AG08396 (cell line): ENCODE measurements around the gene ZC3H7A.
A peak's percentile ranks its signal among the peaks of the same experiment; 100 is the strongest.
"Not testable (repeated sequence)": the region's sequence is repeated elsewhere in the genome, so short reads cannot be mapped to it uniquely, and the experiment has no call there.

Experiments used
- DNase-seq: peaks from one replicate; pipeline ENCODE4 v3.0.0; 2012; ENCODE audit warnings: low spot score, mixed read lengths

Gene ZC3H7A

DNA sequence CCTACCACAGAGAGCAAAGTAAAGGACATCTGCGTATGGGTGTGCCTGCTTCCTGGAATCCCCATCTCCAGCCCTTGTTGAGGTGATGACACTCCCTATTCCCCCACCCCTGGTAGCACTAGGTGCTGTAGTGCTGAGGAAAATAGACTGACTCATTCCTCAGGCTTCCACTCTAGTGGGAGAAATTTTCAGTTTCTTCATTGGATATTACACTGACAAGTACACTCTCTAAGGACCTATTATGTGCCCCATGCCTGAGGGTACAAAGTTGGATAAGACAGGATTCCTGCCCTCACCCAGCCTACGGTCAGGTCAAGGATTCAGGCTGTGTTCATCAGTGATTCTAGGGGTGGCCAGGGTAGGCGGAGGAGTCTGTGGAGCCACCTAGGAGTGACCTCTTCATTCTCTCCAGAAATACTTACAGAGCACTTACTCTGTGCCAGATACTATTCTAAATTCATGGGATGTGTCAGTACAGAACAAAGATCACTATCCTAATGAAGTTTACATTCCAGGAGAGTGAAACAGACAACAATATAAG, 4.5 kb upstream of the ZC3H7A start:
- no peak for DNase-seq

DNA sequence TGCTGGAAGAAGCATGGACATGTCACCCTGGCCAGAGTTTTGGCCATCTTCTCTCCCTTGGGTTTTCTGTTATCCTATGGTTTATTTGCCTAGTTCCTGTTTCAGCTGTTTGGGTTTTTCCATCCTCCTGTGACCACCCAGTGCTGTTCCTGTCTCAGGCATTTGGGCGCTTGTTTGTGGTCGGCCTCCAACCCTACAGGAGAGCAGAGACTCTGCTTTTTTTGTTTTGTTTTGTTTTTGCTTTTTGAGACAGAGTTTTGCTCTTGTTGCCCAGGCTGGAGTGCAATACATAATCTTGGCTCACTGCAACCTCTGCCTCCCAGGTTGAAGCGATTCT, 3.3 kb upstream of the ZC3H7A start:
- DNase-seq = no peak

- DNase-seq = no peak
Measured at GRCh38 chr16:11799509-11800381, 2.7 kb upstream of the ZC3H7A start.

DNA sequence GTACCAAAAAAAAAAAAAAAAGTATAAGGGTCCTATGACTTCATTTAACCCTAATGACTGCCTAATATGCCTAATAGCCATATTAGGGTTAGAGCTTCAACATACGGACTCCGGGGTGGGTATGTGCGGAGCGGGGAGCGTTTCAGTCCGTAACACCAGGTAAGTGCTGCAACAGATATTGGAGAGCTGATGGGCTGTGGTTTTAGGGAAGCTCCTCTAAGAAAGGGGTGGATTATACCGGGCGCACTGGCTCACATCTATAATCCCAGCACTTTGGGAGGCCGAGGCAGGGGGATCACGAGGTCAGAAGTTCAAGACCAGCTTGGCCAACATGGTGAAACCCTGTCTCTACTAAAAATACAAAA, 1.9 kb upstream of the ZC3H7A start:
- no peak for DNase-seq

DNA sequence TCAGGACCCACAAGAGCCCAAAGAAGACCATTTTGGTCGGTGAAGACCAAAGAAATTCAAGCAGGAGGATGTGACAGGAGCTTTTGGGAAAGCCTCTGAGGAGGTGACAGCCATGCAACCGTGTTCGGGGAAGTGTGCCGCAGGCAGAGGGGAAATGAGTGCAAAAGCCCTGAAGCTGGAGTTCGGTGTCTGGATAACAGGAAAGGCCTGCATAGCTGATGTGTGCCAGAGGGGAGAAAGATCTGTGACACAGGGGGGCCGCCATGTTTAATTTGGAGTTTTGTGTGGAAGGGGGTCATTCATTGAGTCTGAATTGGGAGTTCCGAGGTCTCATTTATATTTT, 870 bp upstream of the ZC3H7A start:
- DNase-seq = no peak

DNA sequence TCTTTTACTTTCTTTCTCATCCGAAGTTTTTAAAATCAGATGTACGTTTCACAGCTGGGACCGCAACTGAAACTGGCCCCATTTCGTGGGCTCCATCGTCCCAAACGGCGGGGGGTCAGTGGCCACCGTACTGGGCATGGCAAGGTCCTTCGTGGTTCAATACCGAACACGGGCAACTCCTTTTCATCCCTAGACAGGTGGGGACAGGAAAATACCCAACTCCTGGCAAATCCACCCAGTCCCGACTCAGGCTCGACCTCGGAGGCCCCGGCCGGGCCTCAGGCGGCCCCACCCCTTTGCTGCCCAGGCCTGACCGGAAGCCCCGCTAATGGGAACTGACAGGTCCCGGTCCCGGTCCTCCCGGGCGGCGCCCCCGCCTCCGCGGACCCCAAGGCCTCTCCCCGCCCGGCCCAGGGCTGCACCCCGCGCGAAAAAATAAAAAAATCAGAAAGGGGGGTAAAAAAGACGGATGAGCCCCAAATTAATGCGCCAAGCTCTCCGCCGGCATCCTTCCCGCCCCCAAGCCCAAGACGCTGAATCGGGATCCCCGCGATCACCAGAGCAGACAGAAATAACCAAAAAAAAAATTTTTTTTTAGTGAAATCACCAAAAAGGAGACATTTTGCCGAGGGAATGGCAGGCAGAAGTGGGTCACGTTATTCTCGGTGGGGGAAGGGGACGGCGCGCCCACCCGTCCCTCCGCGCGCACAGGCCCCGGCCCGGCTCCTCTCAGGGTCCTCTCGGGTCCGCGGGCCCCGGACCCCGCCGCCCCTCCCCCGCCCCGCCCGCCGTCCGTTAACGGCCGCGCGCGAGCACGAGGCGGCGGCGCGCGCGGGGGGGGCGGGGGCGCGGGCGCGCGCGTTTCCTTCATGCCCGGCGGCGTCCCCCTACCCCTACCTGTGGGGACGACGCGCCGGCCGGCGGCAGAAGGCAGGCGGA, 562 bp downstream of the ZC3H7A start:
- peak; percentile 68 for DNase-seq

DNA sequence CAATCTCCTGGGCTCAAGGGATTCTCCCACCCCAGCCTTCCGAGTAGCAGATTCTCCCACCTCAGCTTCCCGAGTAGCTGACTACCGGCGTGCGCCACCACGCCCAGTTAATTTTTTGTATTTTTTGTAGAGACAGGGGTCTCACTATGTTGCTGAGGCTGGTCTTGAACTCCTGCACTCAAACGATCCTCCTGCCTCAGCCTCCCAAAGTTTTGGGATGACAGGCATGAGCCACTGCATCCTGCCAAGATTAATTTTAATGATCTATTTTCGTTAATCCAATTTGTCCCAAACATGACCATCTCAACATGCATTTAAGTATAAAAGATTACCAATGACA, 1.2 kb downstream of the ZC3H7A start:
- no peak for DNase-seq

GRCh38 chr16:11794996-11795886, 1.8 kb downstream of the ZC3H7A start:
- no peak for DNase-seq

DNA sequence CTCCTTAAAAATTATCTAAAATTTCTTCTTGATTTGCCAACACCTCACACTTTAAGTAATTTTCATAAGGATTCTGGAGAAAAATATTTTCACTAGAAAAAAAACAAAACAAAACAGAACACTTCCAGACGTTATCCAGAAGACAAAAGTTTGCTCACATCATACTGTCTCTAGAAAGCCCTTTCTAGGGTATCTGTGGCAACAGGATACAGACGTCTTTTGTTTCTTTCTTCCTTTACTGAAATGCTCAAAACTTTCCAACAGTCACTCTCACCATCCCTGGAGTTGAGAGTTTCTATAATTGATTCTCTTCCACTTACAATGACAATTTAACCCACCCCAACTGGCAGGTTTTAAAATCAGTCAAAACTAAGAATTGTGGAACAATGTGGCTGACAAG, 2.6 kb downstream of the ZC3H7A start:
- DNase-seq = no peak

DNA sequence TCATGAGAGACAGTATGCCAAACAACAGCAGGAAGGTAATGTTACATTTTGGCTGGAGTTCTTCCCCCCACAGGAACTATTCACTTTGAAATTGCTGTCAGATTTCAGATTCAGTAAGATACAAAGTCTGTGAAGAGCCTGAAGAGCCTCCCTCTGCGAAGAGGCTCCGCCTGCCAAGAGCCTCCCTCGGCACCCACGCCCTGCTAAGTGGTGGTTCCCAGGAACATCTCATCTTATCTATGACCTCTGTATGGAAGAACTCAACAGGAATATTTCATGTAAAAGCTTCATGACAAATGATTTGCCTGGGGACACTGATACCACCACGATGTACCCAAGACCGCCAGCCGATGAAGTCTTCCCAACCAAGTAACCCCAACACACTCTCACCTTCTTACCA, 3.2 kb downstream of the ZC3H7A start:
- no peak for DNase-seq

DNA sequence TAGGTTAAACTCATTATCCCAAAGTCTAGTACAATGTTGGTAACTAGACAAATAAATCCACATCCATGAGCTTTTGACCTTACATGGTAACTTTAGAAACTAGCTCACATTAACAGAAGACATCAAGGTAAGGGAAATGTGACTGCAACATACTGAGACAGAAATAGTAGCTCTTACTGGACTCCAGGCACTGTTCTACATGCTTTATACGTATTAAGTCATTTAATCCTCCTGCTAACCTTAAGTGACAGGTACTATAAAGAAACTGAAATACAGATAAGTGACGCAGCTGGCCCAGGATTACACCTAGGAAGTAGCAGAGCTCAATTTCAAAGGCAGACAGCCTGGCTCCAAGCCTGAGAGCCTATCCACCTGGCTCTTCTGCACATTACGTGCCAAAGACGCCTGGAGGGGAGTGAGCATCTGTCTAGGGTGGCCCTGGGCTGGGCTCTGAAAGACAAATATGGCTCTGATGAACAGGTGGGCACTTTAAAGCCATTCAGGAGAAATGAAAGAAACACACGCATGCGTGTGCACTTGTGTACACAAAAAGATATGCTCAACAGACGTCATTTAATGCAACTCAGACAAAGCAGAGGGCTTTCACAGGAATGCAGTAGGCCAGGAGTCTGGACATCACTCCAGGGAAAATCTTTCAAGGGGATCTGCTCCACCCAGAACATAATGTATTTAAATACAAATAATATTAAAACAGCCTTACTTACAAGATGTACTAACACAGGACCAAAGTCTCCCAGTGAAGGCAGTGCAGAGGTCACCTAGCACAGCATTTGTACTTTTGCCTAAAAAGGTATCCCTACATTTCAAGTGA, 4.4 kb downstream of the ZC3H7A start:
- DNase-seq = no peak

DNA sequence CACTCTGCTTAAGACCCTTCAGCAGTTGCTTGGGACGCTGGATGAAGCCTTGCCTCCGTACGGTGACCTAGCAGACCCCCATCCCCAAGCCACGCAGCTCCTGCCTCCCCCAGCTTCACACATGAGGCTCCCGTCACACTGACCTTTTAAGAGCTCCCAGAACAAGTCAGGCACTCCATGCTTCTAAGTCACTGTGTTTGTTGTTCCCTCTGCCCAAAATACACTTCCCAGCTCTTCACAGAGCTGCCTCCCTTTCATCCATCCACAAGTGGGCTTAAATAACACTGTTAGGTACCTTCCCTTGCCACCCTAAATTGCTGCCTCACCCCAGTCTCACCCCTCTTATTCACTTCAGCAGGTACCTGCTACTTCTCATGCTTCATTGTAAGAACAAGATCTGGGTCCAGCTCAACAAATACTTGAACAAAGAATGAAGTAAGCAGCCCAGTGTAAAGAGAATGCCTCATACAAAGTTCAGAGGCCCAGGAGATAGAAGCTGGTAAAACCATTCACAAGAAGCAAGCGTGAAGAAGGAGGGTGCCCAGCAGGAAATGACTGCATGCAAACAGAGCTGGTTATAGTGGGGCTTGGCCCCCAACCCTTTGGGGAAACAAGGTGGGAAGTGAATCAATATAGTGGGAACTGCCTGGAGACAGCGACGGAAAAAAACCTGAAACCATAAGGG, 5.8 kb downstream of the ZC3H7A start:
- DNase-seq = no peak

- no peak for DNase-seq
Measured at GRCh38 chr16:11788914-11789313, 8.1 kb downstream of the ZC3H7A start.

DNA sequence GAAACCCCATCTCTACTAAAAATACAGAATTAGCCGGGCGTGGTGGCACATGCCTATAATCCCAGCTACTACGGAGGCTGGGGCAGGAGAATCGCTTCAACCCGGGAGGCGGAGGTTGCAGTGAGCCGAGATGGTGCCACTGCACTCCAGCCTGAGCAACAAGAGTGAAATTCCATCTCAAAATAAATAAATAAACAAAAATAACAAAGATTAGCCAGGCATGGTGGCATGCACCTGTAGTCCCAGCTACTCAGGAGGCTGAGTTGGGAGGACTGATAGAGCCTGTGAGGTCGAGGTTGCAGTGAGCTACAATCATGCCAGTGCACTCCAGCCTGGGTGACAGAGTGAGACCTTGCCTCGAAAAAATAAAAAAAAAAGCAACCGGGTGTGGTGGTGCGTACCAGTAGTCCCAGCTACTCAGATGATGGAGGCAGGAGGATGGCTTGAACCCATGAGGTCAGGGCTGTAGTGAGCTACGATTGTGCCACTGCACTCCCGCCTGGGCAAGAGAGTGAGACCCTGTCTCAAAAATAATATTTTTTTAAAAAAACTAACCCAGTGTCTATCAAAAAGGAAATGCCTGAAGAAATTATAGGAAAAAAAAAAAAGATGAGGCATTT, 12.0 kb downstream of the ZC3H7A start:
- not testable (repeated sequence) for DNase-seq

DNA sequence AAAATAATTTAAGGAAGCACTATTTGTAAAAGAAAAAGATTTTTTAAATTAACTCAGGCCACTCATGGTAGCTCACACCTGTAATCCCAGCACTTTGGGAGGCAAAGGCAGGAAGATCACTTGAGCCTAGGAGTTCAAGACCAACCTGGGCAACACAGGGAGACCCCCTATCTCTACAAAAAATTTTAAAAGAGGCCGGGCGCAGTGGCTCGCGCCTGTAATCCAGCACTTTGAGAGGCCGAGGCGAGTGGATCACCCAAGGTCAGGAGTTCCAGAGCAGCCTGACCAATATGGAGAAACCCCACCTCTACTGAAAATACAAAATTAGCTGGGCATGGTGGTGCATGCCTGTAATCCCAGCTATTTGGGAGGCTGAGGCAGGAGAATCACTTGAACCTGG, 12.7 kb downstream of the ZC3H7A start:
- DNase-seq = not testable (repeated sequence)

DNA sequence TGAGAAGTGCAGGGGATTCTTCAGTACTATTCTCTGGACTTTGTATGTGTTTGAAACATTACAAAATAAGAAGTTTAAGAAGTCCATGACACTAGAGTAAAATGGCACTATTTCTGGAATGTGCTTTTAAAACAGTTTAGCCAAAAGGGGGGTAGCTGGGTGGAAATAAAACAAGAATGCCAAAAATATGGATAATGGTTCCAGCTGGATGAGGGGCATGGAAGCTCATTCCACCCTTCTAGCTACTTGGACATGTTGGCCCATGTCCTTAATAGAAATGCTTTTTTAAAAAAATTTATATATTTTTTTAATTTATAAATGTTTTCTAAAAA, 13.1 kb downstream of the ZC3H7A start:
- DNase-seq = no peak

- DNase-seq = no peak
Measured at GRCh38 chr16:11783319-11784037, 13.6 kb downstream of the ZC3H7A start.

DNA sequence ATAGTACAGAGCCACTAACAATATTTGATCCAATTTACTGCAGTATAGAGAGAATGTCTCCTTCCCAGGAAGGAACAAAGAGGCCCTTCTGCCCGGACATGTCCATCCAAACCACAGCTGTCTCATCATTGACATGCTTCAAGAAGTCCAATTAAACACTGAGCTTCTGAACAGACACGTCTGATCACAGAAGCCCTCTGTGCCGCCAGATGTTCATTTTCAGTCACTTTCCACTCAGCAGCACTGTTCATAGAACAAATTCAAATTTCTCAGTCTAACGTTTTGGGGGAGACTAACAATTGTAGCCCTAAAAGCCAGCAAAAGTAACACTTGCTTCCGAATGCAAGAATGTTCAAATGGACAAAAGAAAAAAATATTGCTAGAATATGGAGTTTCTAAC, 15.3 kb downstream of the ZC3H7A start:
- no peak for DNase-seq

GRCh38 chr16:11780991-11781680, 15.9 kb downstream of the ZC3H7A start:
- no peak for DNase-seq
